T-cell (primary cell): ENCODE results near the gene MAZ. TPM values are rescaled to one million over a fixed set of nuclear protein-coding genes. Genes with fewer than 3 reads are reported as not detected.
"Not testable (repeated sequence)": the region's sequence is repeated elsewhere in the genome, so short reads cannot be mapped to it uniquely, and the experiment has no call there.

Experiments used
- ATAC-seq, 4 experiments: fragments of 200-7000 bp in 3 of 4; fragments of 150-1000 bp in 1 of 4; cut with Tn5 transposase; replicated peaks in 1 of 4; 1 replicate in 3 of 4; 2 replicates in 1 of 4; pipeline ENCODE4 v1.10.0; 2021; ENCODE audit warnings: moderate library complexity in 3 of 4, mild to moderate bottlenecking in 2 of 4, moderate number of reproducible peaks in 1 of 4
- CTCF ChIA-PET, 2 donors: fragments of 300-600 bp; sonication (Branson Sonifier 250); formaldehyde crosslinking; loops; one replicate each; lab custom pipeline; 2022; ENCODE audit warnings: antibody characterized with exemption in 2 of 2; lab: Charles Lee
- POLR2A ChIA-PET, 2 donors: fragments of 300-600 bp; sonication (Branson Sonifier 250); formaldehyde crosslinking; loops; one replicate each; lab custom pipeline; 2022; ENCODE audit warnings: antibody characterized with exemption in 2 of 2; lab: Charles Lee
- DNase-seq, 35 experiments: peaks; one replicate each; pipeline versions ENCODE4 v3.0.0 to v3.0.0-alpha.2; 2013 to 2023
- H3K27ac ChIP-seq: one replicate; pipeline ENCODE4 v1.5.1; 2013; ENCODE audit warnings: low read length
- H3K27me3 ChIP-seq, 2 experiments: replicated peaks in 1 of 2; 1 replicate in 1 of 2; 2 replicates in 1 of 2; pipeline versions ENCODE4 v1.6.1 to v1.7.0; 2013; ENCODE audit warnings: low read length in 1 of 2, mixed read lengths in 1 of 2; ENCODE audit not compliant: control insufficient read depth in 2 of 2, insufficient read depth in 2 of 2; ENCODE audit errors: extremely low read depth in 1 of 2
- H3K36me3 ChIP-seq, 2 donors: 1 replicate in 1 of 2; 2 replicates in 1 of 2; pipeline versions ENCODE4 v1.6.1 to v1.7.0; 2013; ENCODE audit warnings: low read length in 1 of 2; ENCODE audit not compliant: control insufficient read depth in 2 of 2, insufficient read depth in 1 of 2; ENCODE audit errors: extremely low read depth in 1 of 2
- H3K4me1 ChIP-seq, 2 experiments: 1 replicate in 1 of 2; 2 replicates in 1 of 2; pipeline versions ENCODE4 v1.6.1 to v1.7.0; 2013; ENCODE audit warnings: low read length in 2 of 2, mixed read lengths in 1 of 2; ENCODE audit not compliant: insufficient read depth in 2 of 2, control insufficient read depth in 1 of 2; ENCODE audit errors: extremely low read depth in 1 of 2
- H3K4me3 ChIP-seq, 2 donors: 1 replicate in 1 of 2; 2 replicates in 1 of 2; pipeline versions ENCODE4 v1.5.1 to v1.7.0; 2013; ENCODE audit warnings: mild to moderate bottlenecking in 2 of 2, low read length in 1 of 2, moderate library complexity in 1 of 2; ENCODE audit not compliant: control insufficient read depth in 1 of 2; ENCODE audit errors: extremely low read depth in 1 of 2
- H3K9me3 ChIP-seq: 2 replicates; pipeline ENCODE4 v1.7.0; 2013
- H3K27ac Mint-ChIP-seq, 2 donors: one replicate each; pipeline ENCODE4 v1.8.0; 2020 to 2021; ENCODE audit warnings: mild to moderate bottlenecking in 2 of 2, mixed read lengths in 2 of 2
- H3K27me3 Mint-ChIP-seq, 2 donors: one replicate each; pipeline ENCODE4 v1.8.0; 2021 to 2022; ENCODE audit warnings: mixed read lengths in 2 of 2
- H3K36me3 Mint-ChIP-seq: one replicate; pipeline ENCODE4 v1.8.0; 2021; ENCODE audit warnings: mixed read lengths
- H3K4me1 Mint-ChIP-seq, 3 donors: one replicate each; pipeline ENCODE4 v1.8.0; 2020 to 2022; ENCODE audit warnings: mixed read lengths in 3 of 3, mild to moderate bottlenecking in 1 of 3
- H3K4me3 Mint-ChIP-seq, 3 donors: one replicate each; pipeline ENCODE4 v1.8.0; 2020 to 2022; ENCODE audit warnings: mild to moderate bottlenecking in 3 of 3, mixed read lengths in 3 of 3, moderate library complexity in 3 of 3
- H3K9me3 Mint-ChIP-seq, 3 donors: one replicate each; pipeline ENCODE4 v1.8.0; 2020 to 2022; ENCODE audit warnings: mixed read lengths in 3 of 3
- WGBS: methylation state at CpG from one replicate; pipeline ENCODE4 v1.1.5; 2013; ENCODE audit warnings: missing lambda C conversion rate; ENCODE audit not compliant: insufficient coverage; 5-methylcytosine and 5-hydroxymethylcytosine counted together
- total RNA-seq, 35 experiments: library from RNA in 6 of 35; stranded (reverse) in 6 of 35; fragments of 120-200 nt in 1 of 35; gene quantifications; one replicate each; pipeline versions ENCODE4 v1.2.1 to v1.2.4 and lab custom pipeline; 2013 to 2026

The MAZ gene
- total RNA-seq, 5 donors from 2014 or later (not counting 1 experiment from before 2014, with no cell fraction given) = 240 to 326 (median 305) TPM

DNA sequence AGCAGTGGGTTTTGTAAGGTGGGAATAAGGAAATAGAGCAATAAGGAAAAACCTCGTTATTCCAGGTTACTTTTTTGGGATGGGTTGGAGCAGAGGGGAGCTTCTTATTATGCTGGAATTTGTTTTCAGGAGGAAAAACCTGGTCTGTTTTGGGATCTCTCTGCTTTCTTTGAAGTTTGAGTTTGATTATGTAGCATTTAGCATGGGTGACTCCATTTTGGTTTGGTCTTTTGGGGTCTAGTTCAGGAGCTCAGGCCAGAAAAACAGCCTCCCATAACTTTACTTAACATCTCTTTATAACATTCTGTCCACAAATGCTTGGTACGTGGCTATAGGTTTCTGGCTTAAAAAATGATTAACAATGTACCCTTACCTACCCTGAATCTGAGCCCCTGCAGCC lies 36.8 kb upstream of the MAZ start:
- H3K27me3 Mint-ChIP-seq = no peaks in the 10 kb centered on the region
- Histone ChIP-seq H3K4me3 (no peak overlapping the region), H3K36me3 (no peaks in the 10 kb centered on the region), H3K27me3 (no peaks in the 10 kb centered on the region), H3K4me1 (no peaks in the 10 kb centered on the region), H3K27ac (no peak overlapping the region), H3K9me3 (no peaks in the 10 kb centered on the region)
- no peak overlapping the region for H3K4me3 Mint-ChIP-seq
- ChIA-PET POLR2A (interaction anchor here in 1 of 2 donors (0.6 kb wide), 1 partner anchor 379 kb away, joined by 3 read pairs; no protein-coding TSS in a partner anchor), CTCF (no interaction called here)
- H3K27ac Mint-ChIP-seq = no peak overlapping the region
- ATAC-seq = no peak
- DNase-seq = no peak
- H3K4me1 Mint-ChIP-seq = peaks cover 8 to 31% (median 17%) of the 10 kb centered on the region in 3 donors
- no peaks in the 10 kb centered on the region for H3K9me3 Mint-ChIP-seq
- 93% methylated on average over 2 of the region's 2 CpGs for WGBS
- no peaks in the 10 kb centered on the region for H3K36me3 Mint-ChIP-seq

DNA sequence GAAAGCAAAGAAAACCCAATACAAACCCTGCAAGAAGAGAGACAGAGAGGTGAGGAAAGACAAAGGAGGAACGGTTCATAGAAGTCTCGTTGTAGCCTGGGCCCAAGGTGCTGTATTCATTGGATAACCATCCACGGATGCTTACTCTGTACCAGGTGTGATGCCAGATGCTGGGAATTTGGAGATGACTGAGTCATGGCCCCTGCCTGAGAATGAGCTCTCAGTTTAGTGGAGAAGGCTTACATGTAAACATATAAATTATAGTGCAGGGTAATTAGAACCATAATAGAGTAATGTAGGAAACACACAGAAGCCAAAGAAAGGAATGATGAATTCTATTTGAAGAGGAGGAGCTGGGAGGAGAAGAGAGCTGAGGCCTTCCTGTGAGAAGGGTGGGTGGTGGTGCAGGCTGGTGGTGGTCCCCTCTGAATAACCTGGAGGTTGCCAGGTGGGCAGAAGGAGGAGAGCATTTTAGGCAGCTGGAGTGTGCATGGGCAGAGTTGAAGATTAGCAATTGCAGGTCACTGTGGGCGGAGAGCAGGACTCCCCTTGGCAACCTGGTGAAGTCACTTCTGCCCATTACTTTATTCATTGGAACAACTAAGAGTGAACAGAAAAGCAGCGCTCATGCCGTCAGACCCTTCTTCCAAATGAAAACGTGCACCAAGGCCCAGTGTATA lies 35.9 kb upstream of the MAZ start:
- no peaks in the 10 kb centered on the region for H3K36me3 Mint-ChIP-seq
- H3K27me3 Mint-ChIP-seq = no peaks in the 10 kb centered on the region
- H3K27ac ChIP-seq = no peak overlapping the region
- no peak overlapping the region for H3K27ac Mint-ChIP-seq
- no peaks in the 10 kb centered on the region for H3K9me3 ChIP-seq
- H3K4me3 ChIP-seq = no peak overlapping the region
- no peak overlapping the region for H3K4me3 Mint-ChIP-seq
- H3K4me1 Mint-ChIP-seq = peaks cover 7 to 29% (median 16%) of the 10 kb centered on the region in 3 donors
- no peak for DNase-seq
- WGBS = no CpG with 5 or more reads among the region's 7 CpGs
- no peaks in the 10 kb centered on the region for H3K4me1 ChIP-seq
- ChIA-PET CTCF (interaction anchor here in 1 of 2 donors (0.5 kb wide), 1 partner anchor 345 kb away, joined by 4 read pairs; no protein-coding TSS in a partner anchor), POLR2A (no interaction called here)
- no peaks in the 10 kb centered on the region for H3K9me3 Mint-ChIP-seq
- H3K27me3 ChIP-seq = no peaks in the 10 kb centered on the region
- H3K36me3 ChIP-seq = no peaks in the 10 kb centered on the region
- no peak for ATAC-seq

DNA sequence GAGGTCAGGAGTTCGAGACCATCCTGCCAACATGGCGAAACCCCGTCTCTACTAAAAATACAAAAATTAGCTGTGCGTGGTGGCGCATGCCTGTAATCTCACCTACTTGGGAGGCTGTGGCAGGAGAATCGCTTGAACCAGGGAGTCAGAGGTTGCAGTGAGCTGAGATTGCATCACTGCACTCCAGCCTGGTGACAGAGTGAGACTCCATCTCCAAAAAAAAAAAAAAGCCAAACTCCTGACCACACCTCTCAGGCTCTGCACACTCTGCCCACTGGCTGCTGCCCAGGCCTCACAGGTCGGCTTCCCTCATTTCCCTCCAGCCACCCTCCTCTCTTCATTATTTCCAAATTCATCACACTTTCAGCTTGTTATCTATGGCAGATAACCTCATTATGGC lies 34.0 kb upstream of the MAZ start:
- H3K4me1 ChIP-seq, H3K36me3 Mint-ChIP-seq, H3K27me3 Mint-ChIP-seq, H3K4me3 ChIP-seq, H3K36me3 ChIP-seq, H3K27ac Mint-ChIP-seq, DNase-seq, H3K27me3 ChIP-seq, H3K9me3 Mint-ChIP-seq, POLR2A ChIA-PET, ATAC-seq, H3K9me3 ChIP-seq, H3K4me3 Mint-ChIP-seq, H3K27ac ChIP-seq: not testable (repeated sequence)
- peaks cover 4 to 22% (median 12%) of the 10 kb centered on the region in 3 donors for H3K4me1 Mint-ChIP-seq
- CTCF ChIA-PET = interaction anchor here (0.6 to 0.9 kb wide), 3 partner anchors 12 to 881 kb away, joined by 3 to 10 read pairs (median 5); no protein-coding TSS in a partner anchor
- WGBS = 93% methylated on average over 6 of the region's 7 CpGs

DNA sequence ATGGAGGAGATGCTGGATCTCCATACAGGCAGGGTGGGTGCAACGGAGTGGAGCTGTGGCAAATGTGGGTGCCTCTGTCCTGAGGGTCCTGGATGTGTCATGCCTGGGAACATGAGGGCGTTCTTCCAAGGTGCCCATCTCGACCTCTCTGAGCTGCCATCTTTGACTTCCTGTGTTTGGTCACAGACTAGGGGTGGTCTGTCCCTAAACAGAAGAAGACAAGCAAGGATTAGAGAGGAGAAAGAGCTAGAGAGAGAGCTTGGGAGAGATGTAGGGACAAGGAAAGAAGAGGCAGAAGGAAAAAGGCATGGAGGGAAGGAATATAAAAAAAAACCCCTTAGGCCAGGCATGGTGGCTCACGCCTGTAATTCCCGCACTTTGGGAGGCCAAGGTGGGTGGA lies 31.6 kb upstream of the MAZ start:
- ChIA-PET POLR2A (interaction anchor here (0.6 kb wide), 3 partner anchors 76 to 728 kb away, joined by 6 to 8 read pairs (median 7); no protein-coding TSS in a partner anchor), CTCF (interaction anchor here in 1 of 2 donors (0.6 kb wide), 1 partner anchor 260 kb away, joined by 3 read pairs; no protein-coding TSS in a partner anchor)
- no peak overlapping the region for H3K4me3 Mint-ChIP-seq
- no peaks in the 10 kb centered on the region for H3K9me3 ChIP-seq
- no peaks in the 10 kb centered on the region for H3K4me1 ChIP-seq
- H3K27ac Mint-ChIP-seq = no peak overlapping the region
- H3K27ac ChIP-seq = no peak overlapping the region
- H3K36me3 Mint-ChIP-seq = no peaks in the 10 kb centered on the region
- peaks cover 7 to 23% (median 12%) of the 10 kb centered on the region in 3 donors for H3K4me1 Mint-ChIP-seq
- H3K4me3 ChIP-seq = no peak overlapping the region
- WGBS = 82% methylated on average over 1 of the region's 5 CpGs
- ATAC-seq = no peak
- H3K36me3 ChIP-seq = no peaks in the 10 kb centered on the region
- no peaks in the 10 kb centered on the region for H3K27me3 Mint-ChIP-seq
- H3K27me3 ChIP-seq = no peaks in the 10 kb centered on the region
- no peaks in the 10 kb centered on the region for H3K9me3 Mint-ChIP-seq
- no peak for DNase-seq

DNA sequence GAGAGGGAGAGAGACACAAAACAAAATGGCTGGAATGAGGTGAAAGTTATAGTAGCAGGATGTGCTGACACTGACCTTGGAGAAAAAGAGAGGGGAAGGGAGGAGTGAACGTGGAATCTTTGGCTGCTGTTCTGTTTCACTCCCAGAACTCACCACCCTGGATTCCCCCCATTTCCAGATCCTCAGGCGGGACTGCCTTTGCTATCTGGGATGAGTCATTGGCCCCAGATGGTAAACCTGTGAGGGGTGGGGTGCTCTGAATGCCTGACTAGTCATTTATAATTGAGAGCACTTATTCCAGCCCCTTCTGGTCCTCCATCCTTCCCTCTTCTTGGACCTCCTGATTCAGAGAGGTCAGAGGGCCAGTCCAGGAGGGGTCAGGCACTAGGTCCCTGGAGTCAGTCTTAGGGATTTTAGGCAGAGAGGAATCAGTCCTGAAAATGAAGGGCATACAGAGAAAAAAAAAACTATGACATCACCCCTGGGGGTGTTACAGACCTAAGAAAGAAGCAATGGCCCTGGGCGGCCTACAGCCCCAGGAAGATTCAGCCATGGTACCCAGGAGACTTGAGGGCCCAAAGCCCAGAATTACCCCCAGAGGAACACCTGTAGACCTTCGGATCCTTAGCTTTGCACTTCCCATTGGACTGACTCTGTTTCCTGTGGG lies 30.5 kb upstream of the MAZ start:
- DNase-seq (no peak), ATAC-seq (no peak)
- Histone ChIP-seq H3K27me3 (peaks cover 0 to 3% of the 10 kb centered on the region in 2 experiments), H3K36me3 (no peaks in the 10 kb centered on the region), H3K4me3 (no peak overlapping the region), H3K27ac (no peak overlapping the region), H3K4me1 (no peaks in the 10 kb centered on the region), H3K9me3 (no peaks in the 10 kb centered on the region)
- Mint-ChIP-seq H3K4me1 (peaks cover 5 to 26% (median 6%) of the 10 kb centered on the region in 3 donors), H3K36me3 (no peaks in the 10 kb centered on the region), H3K9me3 (no peaks in the 10 kb centered on the region), H3K4me3 (no peak overlapping the region), H3K27ac (no peak overlapping the region), H3K27me3 (no peaks in the 10 kb centered on the region)
- CTCF ChIA-PET = interaction anchor here in 1 of 2 donors (0.5 kb wide), 1 partner anchor 256 kb away, joined by 3 read pairs; no protein-coding TSS in a partner anchor
- 100% methylated on average over 1 of the region's 4 CpGs for WGBS
- POLR2A ChIA-PET = no interaction called here

DNA sequence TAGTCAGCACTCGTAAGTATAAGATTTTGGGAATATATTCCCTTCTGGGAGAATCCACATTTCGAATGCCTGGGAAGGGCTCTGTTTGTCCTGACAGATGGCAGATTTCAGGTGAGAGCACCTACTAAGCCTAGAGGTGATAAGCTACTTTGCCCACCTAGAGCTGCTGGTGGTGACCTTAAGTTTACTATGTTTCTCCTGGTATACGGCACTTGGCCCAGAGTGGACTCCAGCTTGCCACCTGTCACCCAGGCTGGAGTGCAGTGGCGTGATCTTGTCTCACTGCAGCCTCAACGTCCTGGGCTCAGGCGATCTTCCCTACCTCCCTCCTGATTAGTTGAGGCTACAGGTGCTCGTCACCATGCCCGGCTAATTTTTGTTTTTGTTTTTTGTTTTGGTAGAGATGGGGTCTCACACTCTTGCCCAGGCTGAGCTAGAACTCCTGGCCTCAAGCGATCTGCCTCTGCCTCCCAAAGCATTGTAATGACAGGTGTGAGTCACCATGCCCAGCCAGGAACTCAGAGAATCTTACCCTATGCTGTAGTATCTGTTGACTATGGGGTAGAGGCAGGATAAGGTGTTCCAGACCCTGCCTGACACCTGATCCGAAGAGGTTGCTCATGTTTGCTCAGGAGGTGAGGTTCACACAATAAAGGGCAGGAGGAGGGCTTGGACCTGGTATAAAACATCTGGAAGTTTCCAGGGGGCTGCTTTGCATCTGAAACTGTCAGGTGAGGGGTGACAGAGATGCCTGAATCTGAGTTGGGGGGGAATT lies 28.6 kb upstream of the MAZ start, which contains the start of gene ZG16:
Gene ZG16 (plus strand): TSS at position 681 of the 775 bp plus-strand sequence. CDS start 1,011 bp downstream, outside the sequence.
- Mint-ChIP-seq H3K4me1 (peaks cover 5 to 28% (median 8%) of the 10 kb centered on the region in 3 donors), H3K27me3 (no peaks in the 10 kb centered on the region), H3K9me3 (no peaks in the 10 kb centered on the region), H3K4me3 (no peak within 1 kb of the TSS), H3K27ac (peak within 1 kb of the TSS in 1 of 2 donors; percentile 5), H3K36me3 (no peaks in the 10 kb centered on the region)
- DNase-seq (no peak), ATAC-seq (no peak)
- Histone ChIP-seq H3K27ac (no peak within 1 kb of the TSS), H3K36me3 (no peaks in the 10 kb centered on the region), H3K9me3 (no peaks in the 10 kb centered on the region), H3K4me3 (no peak within 1 kb of the TSS), H3K27me3 (peaks cover 0 to 3% of the 10 kb centered on the region in 2 experiments), H3K4me1 (no peaks in the 10 kb centered on the region)
- WGBS = 92% methylated on average over 4 of the region's 10 CpGs
- POLR2A ChIA-PET = interaction anchor here in 1 of 2 donors (1.0 kb wide), 1 partner anchor 18 kb away, joined by 3 read pairs; no protein-coding TSS in a partner anchor
- CTCF ChIA-PET = interaction anchor here (0.5 to 0.6 kb wide), 2 partner anchors 24 to 68 kb away, joined by 4 to 7 read pairs; no protein-coding TSS in a partner anchor
